ENCODE data around the gene FMO1. TPM values are rescaled to one million over a fixed set of nuclear protein-coding genes. Genes with fewer than 3 reads are reported as not detected.

FMO1 gene, protein sequence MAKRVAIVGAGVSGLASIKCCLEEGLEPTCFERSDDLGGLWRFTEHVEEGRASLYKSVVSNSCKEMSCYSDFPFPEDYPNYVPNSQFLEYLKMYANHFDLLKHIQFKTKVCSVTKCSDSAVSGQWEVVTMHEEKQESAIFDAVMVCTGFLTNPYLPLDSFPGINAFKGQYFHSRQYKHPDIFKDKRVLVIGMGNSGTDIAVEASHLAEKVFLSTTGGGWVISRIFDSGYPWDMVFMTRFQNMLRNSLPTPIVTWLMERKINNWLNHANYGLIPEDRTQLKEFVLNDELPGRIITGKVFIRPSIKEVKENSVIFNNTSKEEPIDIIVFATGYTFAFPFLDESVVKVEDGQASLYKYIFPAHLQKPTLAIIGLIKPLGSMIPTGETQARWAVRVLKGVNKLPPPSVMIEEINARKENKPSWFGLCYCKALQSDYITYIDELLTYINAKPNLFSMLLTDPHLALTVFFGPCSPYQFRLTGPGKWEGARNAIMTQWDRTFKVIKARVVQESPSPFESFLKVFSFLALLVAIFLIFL
- total RNA-seq (10 to 100 TPM in 2 of 7 donors, 1 to 10 TPM in 4, not detected in 1; 4.1 to 15.0 (median 5.8) TPM), polyA plus RNA-seq (10 to 100 TPM in 1 of 2 donors, 1 to 10 TPM in 1; 3.8 to 32.2 TPM)
- long read RNA-seq, donor 1, transcript FMO1-201 (8 exons, 2,160 nt), result major isoform, 14 of 28 reads
- long read RNA-seq, donor 1, partial matches to known transcripts, result 1 of 28 reads
- long read RNA-seq, donor 1, other reads (novel, unspliced or antisense), result 12 of 28 reads
- long read RNA-seq, donor 2, result 0 reads
- long read RNA-seq, donor 3, transcript FMO1-201 (8 exons, 2,160 nt), result major isoform, 11 of 18 reads
- long read RNA-seq, donor 3, partial matches to known transcripts, result 0 of 18 reads
- long read RNA-seq, donor 3, other reads (novel, unspliced or antisense), result 7 of 18 reads

DNA sequence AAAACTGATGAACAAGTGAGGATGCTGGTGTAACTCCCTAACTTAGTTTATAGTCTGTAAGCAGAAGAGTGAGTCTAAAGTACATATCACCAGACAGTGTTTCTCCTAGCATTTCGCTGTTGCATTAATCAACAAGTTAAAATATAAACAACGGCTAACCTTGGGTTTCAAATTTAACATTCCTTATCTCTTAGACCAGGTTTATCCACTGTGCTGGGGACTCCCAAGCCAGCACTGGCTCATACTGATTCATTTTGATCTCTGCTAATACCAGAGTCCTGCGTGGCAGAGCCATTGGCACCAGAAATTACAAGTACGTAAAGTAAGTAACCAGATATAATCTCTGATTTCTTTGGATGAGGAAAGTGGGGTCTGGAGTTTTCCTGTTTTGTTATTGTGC lies at the start of gene FMO1:
Gene FMO1, plus strand, starts transcription at position 193 of the 400 bp plus-strand sequence. CDS start 9,594 bp downstream, outside the sequence.
- Histone ChIP-seq H3K36me3 (no peaks in the 10 kb centered on the region), H3K4me1 (ENCODE audit: insufficient read depth) (no peaks in the 10 kb centered on the region), H3K27ac (no peak within 1 kb of the TSS), H3K27me3 (no peaks in the 10 kb centered on the region), H3K9me3 (no peaks in the 10 kb centered on the region), H3K4me3 (no peak within 1 kb of the TSS)
- TF ChIP-seq, protein P1, sequence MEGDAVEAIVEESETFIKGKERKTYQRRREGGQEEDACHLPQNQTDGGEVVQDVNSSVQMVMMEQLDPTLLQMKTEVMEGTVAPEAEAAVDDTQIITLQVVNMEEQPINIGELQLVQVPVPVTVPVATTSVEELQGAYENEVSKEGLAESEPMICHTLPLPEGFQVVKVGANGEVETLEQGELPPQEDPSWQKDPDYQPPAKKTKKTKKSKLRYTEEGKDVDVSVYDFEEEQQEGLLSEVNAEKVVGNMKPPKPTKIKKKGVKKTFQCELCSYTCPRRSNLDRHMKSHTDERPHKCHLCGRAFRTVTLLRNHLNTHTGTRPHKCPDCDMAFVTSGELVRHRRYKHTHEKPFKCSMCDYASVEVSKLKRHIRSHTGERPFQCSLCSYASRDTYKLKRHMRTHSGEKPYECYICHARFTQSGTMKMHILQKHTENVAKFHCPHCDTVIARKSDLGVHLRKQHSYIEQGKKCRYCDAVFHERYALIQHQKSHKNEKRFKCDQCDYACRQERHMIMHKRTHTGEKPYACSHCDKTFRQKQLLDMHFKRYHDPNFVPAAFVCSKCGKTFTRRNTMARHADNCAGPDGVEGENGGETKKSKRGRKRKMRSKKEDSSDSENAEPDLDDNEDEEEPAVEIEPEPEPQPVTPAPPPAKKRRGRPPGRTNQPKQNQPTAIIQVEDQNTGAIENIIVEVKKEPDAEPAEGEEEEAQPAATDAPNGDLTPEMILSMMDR (IDR thresholded peaks at IDR 0.05), result no peak
- TF ChIP-seq POLR2A (IDR thresholded peaks at IDR 0.05) (no peak), EP300 (IDR thresholded peaks at IDR 0.05) (no peak)
- WGBS, 3 donors, result 30 to 42% (median 35%) methylated on average over 4 of the region's 4 CpGs
- intact Hi-C loops (cut with DNase I), result loop anchor here in 1 of 4 donors (5.0 kb wide), 1 partner anchor 64 kb away; the partner anchor contains the start of gene FMO4
- no peak for DNase-seq

DNA sequence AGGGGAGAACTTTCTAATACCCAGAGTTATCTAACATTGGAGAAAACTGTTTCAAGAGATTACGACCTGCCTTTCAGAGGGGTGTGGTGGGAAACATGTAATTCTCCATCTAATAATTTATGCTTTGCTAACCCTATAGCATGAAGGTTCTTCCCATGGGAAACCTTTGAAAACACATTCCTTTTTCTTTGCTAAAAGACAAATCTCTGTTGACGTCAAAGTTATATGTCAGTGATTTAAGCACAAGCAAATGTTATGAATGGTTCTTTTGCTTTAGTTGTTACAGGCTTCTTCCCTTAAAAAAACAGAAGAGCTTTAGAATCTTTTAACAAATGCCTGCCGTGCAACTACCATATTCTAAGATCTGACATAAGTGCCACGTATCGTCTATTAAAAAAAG lies 44.0 kb upstream of the FMO1 start:
- Histone ChIP-seq H3K27ac (no peak overlapping the region), H3K27me3 (no peaks in the 10 kb centered on the region), H3K36me3 (no peaks in the 10 kb centered on the region), H3K4me1 (ENCODE audit: insufficient read depth) (no peaks in the 10 kb centered on the region), H3K9me3 (no peaks in the 10 kb centered on the region), H3K4me3 (no peak overlapping the region)
- no peak for DNase-seq
- intact Hi-C loops (cut with DNase I), result no loop called here
- 85 to 92% (median 91%) methylated on average over 5 of the region's 5 CpGs for WGBS, 3 donors
- TF ChIP-seq POLR2A (IDR thresholded peaks at IDR 0.05) (no peak), EP300 (IDR thresholded peaks at IDR 0.05) (no peak)
- TF ChIP-seq, protein P1 (IDR thresholded peaks at IDR 0.05), result no peak

DNA sequence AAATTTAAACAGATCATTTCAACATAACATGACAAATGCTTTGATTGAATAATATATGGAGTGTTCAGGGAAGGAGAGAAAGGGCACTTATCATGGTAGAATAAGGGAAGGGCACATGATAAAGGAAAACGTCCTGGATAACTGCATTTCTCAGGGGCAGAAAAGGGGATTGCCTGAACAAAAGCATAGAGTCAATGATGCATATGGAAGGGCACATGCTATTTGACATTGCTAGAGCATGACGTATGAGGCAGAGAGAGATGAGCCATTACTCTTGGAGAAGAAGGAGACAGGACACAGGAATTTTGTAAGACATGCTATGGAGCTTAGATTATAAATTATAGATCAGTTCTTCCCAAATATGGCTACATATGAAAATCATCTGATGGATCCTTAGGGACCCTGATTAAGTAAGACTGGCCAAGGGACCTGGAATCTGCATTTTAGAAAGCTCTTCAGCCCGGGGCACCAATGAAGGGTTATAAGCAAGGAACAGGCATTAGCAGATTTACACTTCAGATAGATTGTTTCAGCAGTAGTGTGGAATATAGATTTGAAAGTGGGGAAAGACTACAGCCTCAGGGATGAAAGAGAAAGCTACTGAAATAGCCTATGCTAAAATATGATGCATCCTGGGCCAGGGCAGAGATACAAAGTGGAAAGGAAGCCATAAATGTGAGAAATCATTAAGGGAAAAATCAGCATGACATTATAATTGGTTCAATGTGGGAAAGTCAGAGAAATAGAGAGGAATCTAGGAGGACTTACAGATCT lies 41.9 kb upstream of the FMO1 start:
- intact Hi-C loops (cut with DNase I), result no loop called here
- Histone ChIP-seq H3K27ac (no peak overlapping the region), H3K9me3 (no peaks in the 10 kb centered on the region), H3K4me3 (no peak overlapping the region), H3K4me1 (ENCODE audit: insufficient read depth) (peaks cover 1% of the 10 kb centered on the region), H3K36me3 (no peaks in the 10 kb centered on the region), H3K27me3 (no peaks in the 10 kb centered on the region)
- TF ChIP-seq POLR2A (IDR thresholded peaks at IDR 0.05) (no peak), EP300 (IDR thresholded peaks at IDR 0.05) (no peak)
- TF ChIP-seq, protein P1 (IDR thresholded peaks at IDR 0.05), result no peak
- 53 to 91% (median 83%) methylated on average over 3 of the region's 3 CpGs for WGBS, 3 donors
- no peak for DNase-seq

DNA sequence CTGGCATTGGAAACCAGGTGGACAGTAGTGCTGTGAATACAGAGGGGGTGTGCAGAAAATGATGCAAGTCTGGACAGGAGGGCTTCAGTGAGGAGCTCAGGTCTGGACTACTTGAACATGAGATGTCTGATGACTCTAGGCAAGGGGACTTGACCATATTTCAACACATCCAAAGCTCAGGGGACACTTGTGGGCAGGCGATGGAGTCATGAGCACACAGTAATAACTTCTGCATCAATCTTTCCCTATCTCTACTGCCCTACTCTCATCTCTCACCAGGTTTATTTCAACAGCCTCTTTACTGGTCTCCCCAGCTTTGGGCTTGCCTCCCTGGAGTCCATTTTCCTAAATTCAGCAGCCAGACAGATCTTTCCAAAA lies 41.3 kb upstream of the FMO1 start:
- Histone ChIP-seq H3K27ac (no peak overlapping the region), H3K36me3 (no peaks in the 10 kb centered on the region), H3K9me3 (no peaks in the 10 kb centered on the region), H3K4me3 (no peak overlapping the region), H3K27me3 (no peaks in the 10 kb centered on the region), H3K4me1 (ENCODE audit: insufficient read depth) (peaks cover 1% of the 10 kb centered on the region)
- no peak for TF ChIP-seq POLR2A (IDR thresholded peaks at IDR 0.05)
- TF ChIP-seq EP300 (IDR thresholded peaks at IDR 0.05), result no peak
- TF ChIP-seq, protein P1 (IDR thresholded peaks at IDR 0.05), result no peak
- intact Hi-C loops (cut with DNase I), result no loop called here
- no peak for DNase-seq
- 95 to 100% (median 100%) methylated on average over 1 of the region's 1 CpG for WGBS, 3 donors

Measured in ovary (tissue), 10 donors.